Hepatocyte (in vitro differentiated cells): ENCODE measurements around the gene COL2A1. TPM values are rescaled to one million over a fixed set of nuclear protein-coding genes. Genes with fewer than 3 reads are reported as not detected.

Source experiments
- DNase-seq: peaks from one replicate; pipeline ENCODE4 v3.0.0-alpha.2; 2016; ENCODE audit warnings: low spot score
- H2AFZ ChIP-seq: fragments of 200-600 bp; sonication (generic); 2 replicates; pipeline ENCODE4 v1.6.0; 2016; ENCODE audit warnings: antibody characterized with exemption, mild to moderate bottlenecking
- H3K27ac ChIP-seq: fragments of 200-600 bp; sonication (generic); 2 replicates; pipeline ENCODE4 v1.5.1; 2016; ENCODE audit warnings: mild to moderate bottlenecking
- H3K27me3 ChIP-seq: fragments of 200-600 bp; sonication (generic); 2 replicates; pipeline ENCODE4 v1.6.1; 2016
- H3K36me3 ChIP-seq: fragments of 200-600 bp; sonication (generic); replicated peaks from 2 replicates; pipeline ENCODE4 v1.5.1; 2016; ENCODE audit warnings: low read depth; ENCODE audit not compliant: insufficient read depth
- H3K4me1 ChIP-seq: fragments of 200-600 bp; sonication (generic); 2 replicates; pipeline ENCODE4 v1.5.1; 2016; ENCODE audit warnings: mild to moderate bottlenecking, moderate library complexity; ENCODE audit not compliant: insufficient read depth
- H3K4me2 ChIP-seq: fragments of 200-600 bp; sonication (generic); 2 replicates; pipeline ENCODE4 v1.6.0; 2016
- H3K4me3 ChIP-seq: fragments of 200-600 bp; sonication (generic); 2 replicates; pipeline ENCODE4 v1.5.1; 2016; ENCODE audit warnings: mild to moderate bottlenecking
- H3K79me2 ChIP-seq: fragments of 200-600 bp; sonication (generic); 2 replicates; pipeline ENCODE4 v1.6.0; 2017; ENCODE audit warnings: mild to moderate bottlenecking
- H3K9me2 ChIP-seq: fragments of 200-600 bp; sonication (generic); replicated peaks from 2 replicates; pipeline ENCODE4 v1.6.0; 2017; ENCODE audit warnings: mild to moderate bottlenecking; ENCODE audit not compliant: insufficient read depth
- H3K9me3 ChIP-seq: fragments of 200-600 bp; sonication (generic); 2 replicates; pipeline ENCODE4 v1.5.1; 2016; ENCODE audit warnings: low read depth, mild to moderate bottlenecking
- H4K20me1 ChIP-seq: fragments of 200-600 bp; sonication (generic); 2 replicates; pipeline ENCODE4 v1.6.0; 2016; ENCODE audit warnings: mild to moderate bottlenecking; ENCODE audit not compliant: insufficient read depth, poor library complexity, severe bottlenecking
- CTCF ChIP-seq: fragments of 200-600 bp; sonication (generic); IDR thresholded peaks from 2 replicates; pipeline ENCODE4 v1.5.1; 2016; ENCODE audit warnings: antibody characterized with exemption, mild to moderate bottlenecking; ENCODE audit not compliant: poor library complexity
- EZH2 ChIP-seq: fragments of 200-600 bp; sonication (generic); IDR thresholded peaks from 2 replicates; pipeline ENCODE4 v1.6.1; 2016; ENCODE audit warnings: antibody characterized with exemption, mild to moderate bottlenecking, borderline replicate concordance
- EZH2phosphoT487 ChIP-seq: fragments of 200-600 bp; sonication (generic); IDR thresholded peaks from one replicate; pipeline ENCODE4 v1.6.1; 2018; ENCODE audit warnings: antibody characterized with exemption, mild to moderate bottlenecking, low read depth, moderate library complexity; ENCODE audit not compliant: unreplicated experiment, severe bottlenecking
- WGBS: methylation state at CpG from one replicate; pipeline ENCODE4 v1.1.6; 2016; ENCODE audit warnings: low lambda C conversion rate; ENCODE audit errors: missing lambda C conversion rate; 5-methylcytosine and 5-hydroxymethylcytosine counted together
- polyA plus RNA-seq: library from polyadenylated mRNA; unstranded; fragments of >200 nt; fragmentation: Nextera tagmentation; extraction: Ambion mirVana; gene quantifications from 2 replicates; pipeline ENCODE4 v1.2.1, GENCODE V29; 2016
- total RNA-seq: library from RNA; depleted of rRNA; stranded (reverse); fragments of >200 nt; gene quantifications from 2 replicates; pipeline ENCODE4 v1.2.3, GENCODE V29; 2014

COL2A1 gene
- total and polyA plus RNA-seq, 2 experiments from 2014 or later = 52.5 to 57.9 TPM

- Histone ChIP-seq H3K36me3 (no peaks in the 10 kb centered on the region), H3K27ac (no peak overlapping the region), H3K79me2 (no peaks in the 10 kb centered on the region), H3K4me1 (peaks cover 22% of the 10 kb centered on the region), H4K20me1 (no peaks in the 10 kb centered on the region), H3K9me3 (no peaks in the 10 kb centered on the region), H3K4me3 (no peak overlapping the region), H3K27me3 (peaks cover 42% of the 10 kb centered on the region), H3K9me2 (no peaks in the 10 kb centered on the region), H2AFZ (no peak overlapping the region), H3K4me2 (no peak overlapping the region)
- TF ChIP-seq EZH2phosphoT487 = no peak
- TF ChIP-seq EZH2 = no peak
- no peak for TF ChIP-seq CTCF
- 87% methylated on average over 4 of the region's 4 CpGs for WGBS
- DNase-seq = no peak
Measured at GRCh38 chr12:48007206-48007605, 2.9 kb upstream of the COL2A1 start.

GRCh38 chr12:48005750-48006021, 1.4 kb upstream of the COL2A1 start:
- no peak for DNase-seq
- Histone ChIP-seq H3K27ac (no peak overlapping the region), H3K4me2 (no peak overlapping the region), H3K79me2 (no peaks in the 10 kb centered on the region), H3K9me3 (no peaks in the 10 kb centered on the region), H4K20me1 (no peaks in the 10 kb centered on the region), H3K36me3 (no peaks in the 10 kb centered on the region), H3K4me1 (peaks cover 29% of the 10 kb centered on the region), H2AFZ (no peak overlapping the region), H3K9me2 (no peaks in the 10 kb centered on the region), H3K27me3 (peaks cover 42% of the 10 kb centered on the region), H3K4me3 (no peak overlapping the region)
- TF ChIP-seq CTCF (no peak), EZH2phosphoT487 (no peak), EZH2 (no peak)

GRCh38 chr12:48005001-48005749, 899 bp upstream of the COL2A1 start:
- Histone ChIP-seq H3K9me3 (no peaks in the 10 kb centered on the region), H2AFZ (peak overlapping the region; percentile 42), H3K36me3 (no peaks in the 10 kb centered on the region), H3K4me1 (peaks cover 29% of the 10 kb centered on the region), H3K4me2 (peak overlapping the region; percentile 95), H3K27ac (peak overlapping the region; percentile 31), H3K27me3 (peaks cover 42% of the 10 kb centered on the region), H4K20me1 (no peaks in the 10 kb centered on the region), H3K9me2 (no peaks in the 10 kb centered on the region), H3K4me3 (no peak overlapping the region), H3K79me2 (no peaks in the 10 kb centered on the region)
- TF ChIP-seq EZH2 (peak; percentile 41), EZH2phosphoT487 (no peak)
- no peak for DNase-seq
- WGBS = 36% methylated on average over 30 of the region's 30 CpGs

- WGBS = 8% methylated on average over 35 of the region's 38 CpGs
- TF ChIP-seq EZH2phosphoT487 = no peak
- TF ChIP-seq CTCF = no peak
- TF ChIP-seq EZH2 = no peak
- H3K9me2 ChIP-seq = no peaks in the 10 kb centered on the region
- no peaks in the 10 kb centered on the region for H3K79me2 ChIP-seq
- H3K9me3 ChIP-seq = no peaks in the 10 kb centered on the region
- peak overlapping the region; percentile 28 for H3K4me3 ChIP-seq
- H3K27ac ChIP-seq = no peak overlapping the region
- peaks cover 37% of the 10 kb centered on the region for H3K27me3 ChIP-seq
- H4K20me1 ChIP-seq = no peaks in the 10 kb centered on the region
- H3K4me2 ChIP-seq = peak overlapping the region; percentile 95
- peak overlapping the region; percentile 42 for H2AFZ ChIP-seq
- no peaks in the 10 kb centered on the region for H3K36me3 ChIP-seq
- peaks cover 29% of the 10 kb centered on the region for H3K4me1 ChIP-seq
- no peak for DNase-seq
Measured at GRCh38 chr12:48003226-48004052, 837 bp downstream of the COL2A1 start.
